ENCODE results near the gene ADD3. TPM values are rescaled to one million over a fixed set of nuclear protein-coding genes. Genes with fewer than 3 reads are reported as not detected.

The ADD3 gene
- total RNA-seq, 1 donor = 44.2 TPM

DNA sequence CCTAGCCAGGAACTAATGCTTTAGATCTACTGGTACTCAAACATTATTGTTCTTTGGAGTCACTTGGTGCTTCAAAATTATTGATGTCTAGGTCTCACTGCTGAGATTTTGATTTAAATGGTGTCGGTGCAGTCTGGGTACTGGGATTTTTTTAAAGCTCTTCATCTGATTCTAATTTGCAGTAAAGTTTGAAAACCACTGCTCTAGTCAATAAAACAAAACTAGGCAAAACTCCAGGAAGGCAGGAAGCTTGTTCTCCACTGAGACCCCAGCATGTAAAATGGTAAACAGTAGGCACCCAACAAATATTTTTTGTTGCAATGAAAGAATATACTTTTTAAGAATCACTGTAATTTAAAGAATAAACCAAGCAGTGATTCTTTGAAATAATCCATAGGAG is 49.7 kb downstream of the ADD3 start:
- DNase-seq (ENCODE audit: low read depth in 2 of 3, low spot score in 2 of 3) = no peak

DNA sequence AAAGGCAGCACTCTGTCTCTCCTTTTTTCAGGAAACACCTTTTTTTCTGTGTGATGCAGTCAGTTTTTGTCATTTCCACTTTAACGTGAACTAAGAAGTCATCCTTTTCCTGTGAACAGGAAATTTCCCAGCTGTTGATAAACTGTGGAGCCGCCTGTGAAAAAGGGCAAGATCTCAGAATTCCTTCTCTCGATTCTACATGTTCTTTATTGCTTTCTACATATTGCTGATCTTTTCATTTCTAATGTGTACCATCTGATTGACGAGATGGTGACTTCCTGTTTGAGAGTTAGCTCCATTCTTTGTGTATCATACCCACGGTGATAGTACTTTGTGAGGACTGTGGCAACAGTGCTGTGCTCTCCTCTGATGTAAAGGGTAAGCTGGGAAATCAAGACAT is 50.4 kb downstream of the ADD3 start:
- no peak for DNase-seq (ENCODE audit: low read depth in 2 of 3, low spot score in 2 of 3)

DNA sequence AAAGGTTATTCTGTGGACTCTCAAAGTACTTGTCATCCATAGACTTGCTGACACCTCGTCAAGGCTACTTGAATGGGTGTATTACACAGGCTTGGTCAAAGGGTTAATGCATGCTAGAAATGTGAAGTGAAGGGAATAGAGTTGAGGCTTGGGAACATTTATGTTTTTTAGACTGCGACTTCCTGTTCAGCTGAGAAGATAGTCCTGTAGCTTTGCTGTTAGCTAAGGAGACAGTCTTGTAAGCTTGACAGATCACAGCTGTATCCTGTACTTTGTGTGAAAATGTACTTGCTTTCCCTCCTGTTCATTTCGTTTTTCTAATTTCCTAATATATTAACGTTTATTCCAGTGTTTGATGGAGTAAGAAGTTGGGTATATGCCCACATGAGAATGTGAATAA is 52.1 kb downstream of the ADD3 start:
- DNase-seq (ENCODE audit: low read depth in 2 of 3, low spot score in 2 of 3) = peak in 1 of 3 donors; percentile 24

DNA sequence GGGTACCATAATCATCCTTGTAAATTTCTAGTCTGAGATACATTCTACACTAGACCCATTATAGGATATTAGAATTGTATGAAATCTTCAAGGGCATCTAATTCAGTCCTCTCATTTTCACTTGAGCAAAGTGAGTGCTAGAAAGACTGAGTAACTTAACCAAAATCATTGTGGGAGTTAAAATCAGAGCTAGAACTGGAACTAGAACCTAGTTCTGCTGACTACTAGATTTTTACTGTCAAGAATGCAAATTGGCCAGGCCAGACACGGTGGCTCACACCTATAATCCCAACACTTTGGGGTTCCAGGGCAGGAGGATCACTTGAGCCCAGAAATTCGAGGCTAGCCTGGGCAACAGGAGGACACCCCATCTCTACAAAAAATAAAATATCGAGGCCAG is 53.9 kb downstream of the ADD3 start:
- no peak for DNase-seq (ENCODE audit: low read depth in 2 of 3, low spot score in 2 of 3)

DNA sequence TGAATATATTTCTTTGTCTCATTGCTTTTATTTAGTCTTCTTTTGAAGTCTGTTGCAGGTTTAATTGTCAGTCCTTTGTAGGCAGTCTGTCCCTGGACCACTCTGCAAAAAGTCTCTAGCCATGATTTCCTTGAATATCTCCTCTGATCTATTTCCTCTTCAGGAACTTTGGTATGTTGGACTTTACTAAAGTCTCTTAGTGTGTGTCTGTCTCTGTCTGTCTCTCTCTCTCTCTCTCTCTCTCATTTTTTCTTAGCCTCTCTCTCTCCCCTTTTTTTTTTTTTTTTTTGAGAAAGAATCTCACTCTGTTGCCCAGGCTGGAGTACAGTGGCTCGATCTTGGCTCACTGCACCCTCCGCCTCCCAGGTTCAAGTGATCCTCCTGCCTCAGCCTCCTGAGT is 57.5 kb downstream of the ADD3 start:
- no peak for DNase-seq (ENCODE audit: low read depth in 2 of 3, low spot score in 2 of 3)

DNA sequence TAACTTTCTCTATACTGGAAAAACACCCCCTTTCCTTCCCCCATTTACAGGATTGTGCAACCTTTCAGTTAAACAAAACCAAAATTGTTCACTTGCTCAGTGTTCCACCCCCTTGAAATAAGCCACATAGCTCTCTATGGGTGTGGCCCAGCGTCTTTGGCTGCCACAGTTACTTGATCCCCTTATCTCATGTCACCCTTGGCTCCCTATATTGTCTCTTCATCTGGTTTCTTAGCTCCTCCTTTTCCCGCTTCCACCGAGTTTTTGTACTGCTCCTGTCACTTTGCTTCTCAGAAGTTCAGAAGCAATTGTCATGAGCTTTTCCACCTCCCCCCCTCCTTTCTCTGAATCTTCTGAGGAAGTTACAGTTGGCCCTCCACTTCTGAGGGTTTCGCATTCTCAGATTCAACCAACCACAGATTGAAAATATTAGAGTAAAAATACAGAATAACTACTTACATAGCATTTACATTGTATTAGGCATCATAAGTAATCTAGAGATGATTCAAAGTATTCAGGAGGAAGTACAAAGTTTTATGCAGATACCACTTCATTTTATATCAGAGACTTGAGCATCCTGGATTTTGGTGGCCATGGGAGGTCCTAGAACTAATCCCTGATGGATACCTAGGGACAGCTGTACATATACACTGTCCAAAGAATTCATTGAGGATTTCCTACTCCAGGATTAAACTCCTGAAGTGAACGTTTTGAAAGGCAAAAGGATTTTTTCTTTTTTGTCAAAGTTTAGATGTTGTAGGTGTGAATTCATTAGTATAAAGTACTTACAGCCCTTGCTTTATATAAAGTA is 60.4 kb downstream of the ADD3 start:
- peak in 2 of 3 donors; percentile 48 to 68 for DNase-seq (ENCODE audit: low read depth in 2 of 3, low spot score in 2 of 3)

DNA sequence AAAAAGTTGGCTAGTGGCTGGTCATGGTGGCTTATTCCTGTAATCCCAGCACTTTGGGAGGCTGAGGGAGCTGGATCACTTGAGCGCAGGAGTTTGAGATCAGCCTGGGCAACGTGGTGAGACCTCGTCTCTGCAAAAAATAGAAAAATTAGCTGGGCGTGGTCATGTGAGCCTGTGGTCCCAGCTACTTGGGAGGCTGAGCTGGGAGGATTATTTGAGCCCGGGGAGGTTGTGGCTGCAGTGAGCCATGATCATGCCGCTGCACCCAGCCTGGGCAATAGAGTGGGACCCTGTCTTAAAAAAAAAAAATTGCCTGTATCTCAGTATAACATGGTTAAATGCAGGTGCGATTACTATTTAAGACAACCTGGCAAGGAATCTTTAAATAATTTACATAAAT is 61.0 kb downstream of the ADD3 start:
- no peak for DNase-seq (ENCODE audit: low read depth in 2 of 3, low spot score in 2 of 3)

DNA sequence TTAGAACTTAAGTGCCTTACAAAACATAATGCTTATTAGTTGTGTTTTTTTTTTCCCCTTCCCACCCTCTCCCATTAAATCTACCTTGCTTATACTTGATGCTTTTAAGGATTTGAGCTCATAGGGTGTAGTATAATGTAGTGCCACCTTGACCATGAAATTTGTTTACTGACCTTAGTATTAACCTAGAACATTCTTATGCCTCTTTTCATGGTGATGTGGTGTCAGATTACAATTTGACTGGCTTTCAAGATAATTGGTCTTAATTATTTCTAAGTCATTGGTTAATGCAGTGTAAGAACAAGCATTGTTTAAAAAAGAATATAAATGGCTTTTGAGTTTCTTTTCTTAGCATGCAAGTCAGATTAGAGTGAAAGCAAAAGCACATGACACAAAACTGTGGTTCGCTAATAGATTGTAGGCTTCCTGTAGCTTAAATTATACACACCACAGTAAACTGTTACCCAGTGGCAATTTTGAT is 61.8 kb downstream of the ADD3 start:
- peak in 1 of 3 donors; percentile 66 for DNase-seq (ENCODE audit: low read depth in 2 of 3, low spot score in 2 of 3)

DNA sequence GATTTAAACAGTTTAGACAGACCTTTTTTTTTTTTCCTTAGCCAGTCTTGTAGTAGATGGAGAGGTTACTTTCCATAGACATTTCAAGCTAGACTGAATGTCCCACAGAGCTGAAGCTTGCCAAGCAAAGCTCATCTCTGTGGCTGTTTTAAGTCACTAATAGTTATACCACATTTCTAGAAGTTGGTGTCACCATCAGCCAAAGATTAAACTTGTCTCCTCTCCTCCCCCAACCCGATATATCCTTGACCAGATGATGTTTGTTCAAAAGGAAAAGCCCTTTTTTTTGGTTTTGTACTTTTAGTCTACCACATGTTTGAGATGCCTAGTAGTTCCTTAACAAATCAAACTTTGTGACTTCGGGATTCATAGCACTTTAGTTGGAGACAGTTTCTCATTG is 66.1 kb downstream of the ADD3 start:
- no peak for DNase-seq (ENCODE audit: low read depth in 2 of 3, low spot score in 2 of 3)

DNA sequence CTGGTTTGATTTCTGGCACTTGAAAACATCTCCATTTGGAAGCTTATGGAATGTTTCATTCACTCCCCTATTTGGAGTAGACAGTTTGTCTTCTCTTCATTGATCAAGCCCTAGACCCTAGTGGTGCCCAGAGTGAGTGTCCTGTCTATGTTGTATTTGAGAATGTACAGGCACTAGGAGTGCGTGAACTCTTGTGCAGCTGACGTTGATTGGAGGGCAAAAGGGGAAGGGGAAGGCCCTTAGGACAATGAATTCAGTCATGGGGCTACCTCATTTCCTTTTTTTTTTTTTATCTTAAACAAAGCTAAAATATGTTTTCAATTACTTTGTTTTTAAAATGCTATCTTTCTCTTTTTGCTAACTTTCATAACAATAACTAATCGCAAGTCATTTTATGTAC is 66.5 kb downstream of the ADD3 start:
- DNase-seq (ENCODE audit: low read depth in 2 of 3, low spot score in 2 of 3) = peak in 1 of 3 donors; percentile 42

DNA sequence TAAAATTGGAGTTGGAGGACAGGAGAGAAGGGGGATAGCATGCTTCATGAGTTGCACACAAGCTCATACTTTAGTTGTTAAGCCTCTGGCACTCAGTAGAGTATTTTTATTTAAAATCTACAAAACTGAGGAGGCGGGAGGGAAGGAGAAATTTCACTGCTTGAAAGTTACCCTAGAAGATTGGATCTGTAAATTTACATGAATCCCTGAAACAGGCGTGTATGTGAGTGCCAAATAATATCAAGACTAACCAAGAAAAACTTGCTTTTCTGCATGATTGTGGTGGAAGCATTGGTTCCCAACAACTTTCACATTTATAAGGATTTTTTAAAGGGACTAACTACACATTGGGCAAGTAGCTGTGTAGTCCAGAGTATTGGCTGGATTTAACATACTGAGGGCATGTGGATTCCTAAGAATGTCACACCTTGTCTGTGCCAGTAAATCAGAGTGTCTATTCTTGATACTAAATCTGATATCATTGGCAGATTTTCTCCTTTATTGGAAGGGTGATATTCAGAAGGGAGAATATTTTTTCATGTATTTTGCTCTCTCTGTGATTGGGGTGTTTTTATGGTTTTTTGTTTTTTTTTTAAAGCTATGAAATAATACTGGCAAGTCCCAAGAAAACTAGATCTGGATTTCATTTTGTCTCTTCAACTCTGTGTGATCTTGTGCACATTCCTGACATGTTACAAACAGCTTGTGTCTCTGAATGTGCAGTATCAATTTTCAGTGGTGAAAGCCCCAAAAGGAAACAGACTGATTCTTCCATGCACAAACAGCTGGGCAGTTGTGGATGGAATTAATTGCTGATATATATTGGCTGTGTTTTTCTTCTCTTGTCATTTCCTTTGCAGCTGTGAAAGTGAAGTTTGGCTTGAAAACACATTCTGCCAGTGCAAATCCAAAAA is 67.2 kb downstream of the ADD3 start:
- DNase-seq (ENCODE audit: low read depth in 2 of 3, low spot score in 2 of 3) = no peak

DNA sequence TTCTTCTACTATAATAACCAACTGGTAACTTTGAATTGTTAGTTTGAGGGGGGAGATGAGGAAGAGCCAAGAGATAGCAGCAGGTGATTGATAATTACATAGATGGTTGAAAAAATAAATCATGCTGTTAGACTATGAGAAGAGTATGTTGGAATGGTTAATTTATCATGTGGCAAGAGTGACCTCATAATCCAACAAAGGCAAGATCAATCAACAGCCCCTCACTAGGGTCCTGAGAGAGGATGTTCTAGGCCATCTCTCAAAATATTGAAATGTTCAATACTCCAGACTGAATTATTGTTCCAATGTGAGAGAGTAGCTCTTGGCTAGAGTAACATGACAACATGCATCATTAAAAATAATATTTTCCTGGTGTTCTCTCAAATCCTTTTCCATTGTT is 67.9 kb downstream of the ADD3 start:
- DNase-seq (ENCODE audit: low read depth in 2 of 3, low spot score in 2 of 3) = no peak

DNA sequence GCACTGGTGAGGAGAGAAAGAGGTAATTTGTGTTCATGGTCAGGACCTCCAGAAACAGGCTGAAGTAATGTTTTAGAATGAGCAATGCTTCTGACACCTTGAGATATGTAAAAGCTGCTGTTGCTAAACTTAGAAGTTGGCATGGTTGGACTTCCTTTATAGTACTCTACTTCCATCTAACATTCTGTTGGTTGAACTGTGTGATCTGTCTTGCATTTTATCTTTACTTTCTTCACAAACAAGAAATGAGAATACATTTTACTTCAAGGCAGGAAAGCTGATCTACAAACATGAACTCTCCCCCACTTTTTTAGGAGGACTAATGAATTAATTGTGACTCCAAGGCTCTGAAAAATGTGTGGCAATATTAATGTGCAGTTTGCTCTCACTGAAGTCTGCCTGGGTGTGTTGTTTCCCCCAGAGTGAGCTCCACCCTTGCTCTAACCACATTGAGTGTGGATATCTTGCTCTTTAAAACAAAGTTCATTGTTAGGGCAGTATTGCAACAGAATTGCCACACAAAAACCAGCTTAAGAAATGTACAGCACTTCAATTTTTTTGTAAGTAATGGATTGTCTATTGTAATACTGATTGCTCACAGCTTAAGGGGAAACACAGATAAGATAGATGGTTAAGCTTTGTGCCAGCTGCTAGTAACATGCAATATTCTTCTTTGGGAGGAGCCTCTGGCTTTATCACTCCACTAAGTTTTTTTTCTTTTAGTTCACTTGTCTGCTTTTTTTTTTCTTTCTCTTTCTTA is 69.0 kb downstream of the ADD3 start:
- DNase-seq (ENCODE audit: low read depth in 2 of 3, low spot score in 2 of 3) = peak in 2 of 3 donors; percentile 48 to 74

DNA sequence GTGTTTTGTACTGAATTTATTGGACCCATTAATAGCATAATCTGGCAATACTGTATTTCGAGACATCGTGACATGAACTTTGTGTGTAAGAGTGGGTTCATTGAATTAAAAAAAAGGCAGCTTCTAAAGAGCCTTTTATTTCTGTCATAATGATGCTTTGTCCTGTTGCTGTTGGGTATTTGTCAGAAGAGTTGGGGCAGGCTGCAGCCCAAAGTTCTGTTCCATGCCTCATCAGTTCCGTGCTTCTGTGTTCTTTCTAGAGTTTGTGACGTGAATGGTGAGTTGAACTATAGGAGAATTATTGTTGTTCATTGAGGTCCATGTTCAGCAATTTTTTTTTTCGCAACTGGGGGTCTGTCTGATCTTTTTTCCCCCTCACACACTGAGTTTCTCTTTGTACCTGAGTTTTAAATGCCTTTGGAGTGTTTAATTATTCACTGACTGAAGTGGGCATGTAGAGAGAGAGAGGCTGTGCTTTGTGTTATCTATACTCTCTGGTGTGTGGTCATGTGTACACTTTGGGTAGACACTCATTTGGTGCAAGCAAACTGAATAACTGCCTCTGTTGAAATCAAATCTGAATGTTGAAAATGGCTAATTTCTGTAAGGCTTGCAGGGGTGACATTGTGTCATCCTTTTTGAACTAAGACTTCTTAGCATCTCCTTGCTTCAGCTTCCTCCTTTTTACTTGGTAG is 69.8 kb downstream of the ADD3 start:
- no peak for DNase-seq (ENCODE audit: low read depth in 2 of 3, low spot score in 2 of 3)

DNA sequence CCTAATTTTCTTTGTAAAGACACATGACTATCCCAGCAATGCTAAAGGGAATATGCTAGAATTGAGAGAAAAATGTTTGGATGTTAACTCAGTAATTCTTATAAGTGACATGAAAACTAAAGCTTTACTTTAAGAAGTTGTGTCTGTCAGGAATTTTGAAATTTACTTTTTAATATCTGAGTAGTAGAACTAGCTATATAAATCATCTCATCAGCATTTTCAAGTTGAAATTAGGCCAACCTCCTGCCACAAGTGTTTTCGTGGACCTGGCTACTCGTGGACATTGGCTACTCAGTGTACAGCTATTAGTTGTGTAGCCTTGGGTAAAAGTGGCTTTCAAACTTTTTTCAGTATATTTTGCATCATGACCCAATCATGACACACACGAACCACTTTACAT is 70.5 kb downstream of the ADD3 start:
- DNase-seq (ENCODE audit: low read depth in 2 of 3, low spot score in 2 of 3) = no peak

DNA sequence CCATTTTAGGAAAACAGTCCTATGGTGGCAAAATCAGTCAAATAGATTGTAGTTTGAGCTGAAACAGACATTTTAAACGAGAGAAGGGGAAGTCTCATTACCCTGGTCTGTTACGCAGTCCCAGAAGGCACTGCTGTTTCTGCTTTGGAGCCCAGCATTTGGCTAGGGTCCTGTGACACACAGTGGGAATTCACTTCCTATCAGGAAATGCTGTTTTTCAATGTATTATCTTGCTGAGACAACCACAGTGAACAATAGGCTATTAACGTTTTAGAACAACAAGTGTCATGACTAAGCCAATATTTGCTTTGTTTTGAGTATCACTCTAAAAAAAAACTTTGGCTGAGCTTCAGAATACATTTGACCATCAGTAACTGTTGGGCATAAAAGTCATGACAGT is 74.1 kb downstream of the ADD3 start:
- DNase-seq (ENCODE audit: low read depth in 2 of 3, low spot score in 2 of 3) = peak in 2 of 3 donors; percentile 56 to 64

DNA sequence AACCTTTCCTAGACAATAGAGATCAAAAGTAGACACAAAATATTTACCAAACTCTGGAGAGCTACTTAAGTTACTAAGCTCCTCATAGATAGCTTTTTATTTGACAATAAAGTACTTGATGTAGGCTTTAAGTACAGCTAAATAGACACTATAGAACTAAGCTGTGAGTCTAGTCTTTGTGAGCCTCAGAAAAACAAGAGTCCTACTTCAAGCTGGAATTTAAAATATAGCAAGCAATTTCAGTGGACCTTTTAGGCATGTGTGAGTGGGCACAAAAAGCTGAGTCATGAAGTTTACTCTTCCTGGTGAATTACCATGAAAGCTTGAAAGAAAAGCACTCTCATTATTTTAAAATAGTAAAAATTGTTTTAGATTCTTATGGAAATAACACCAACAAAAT is 76.1 kb downstream of the ADD3 start:
- DNase-seq (ENCODE audit: low read depth in 2 of 3, low spot score in 2 of 3) = peak in 1 of 3 donors; percentile 56

DNA sequence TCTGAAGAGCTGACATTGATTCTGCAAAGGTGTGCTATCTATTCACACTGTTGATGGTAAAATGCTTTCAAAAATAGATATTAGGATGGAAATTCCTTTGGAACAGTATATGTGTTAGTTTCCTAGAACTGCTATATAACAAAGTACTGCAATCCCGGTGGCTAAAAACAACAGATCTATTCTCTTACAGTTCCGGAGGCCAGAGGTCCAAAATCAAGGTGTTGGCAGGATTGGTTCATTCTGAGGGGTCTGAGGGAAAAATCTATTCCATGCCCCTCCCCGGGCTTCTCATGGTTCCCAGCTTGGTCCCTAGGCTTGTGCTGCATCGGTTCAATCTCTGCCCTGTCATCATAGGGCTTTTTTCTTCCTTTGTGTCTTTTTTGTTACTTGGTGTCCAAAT is 79.9 kb downstream of the ADD3 start:
- no peak for DNase-seq (ENCODE audit: low read depth in 2 of 3, low spot score in 2 of 3)

DNA sequence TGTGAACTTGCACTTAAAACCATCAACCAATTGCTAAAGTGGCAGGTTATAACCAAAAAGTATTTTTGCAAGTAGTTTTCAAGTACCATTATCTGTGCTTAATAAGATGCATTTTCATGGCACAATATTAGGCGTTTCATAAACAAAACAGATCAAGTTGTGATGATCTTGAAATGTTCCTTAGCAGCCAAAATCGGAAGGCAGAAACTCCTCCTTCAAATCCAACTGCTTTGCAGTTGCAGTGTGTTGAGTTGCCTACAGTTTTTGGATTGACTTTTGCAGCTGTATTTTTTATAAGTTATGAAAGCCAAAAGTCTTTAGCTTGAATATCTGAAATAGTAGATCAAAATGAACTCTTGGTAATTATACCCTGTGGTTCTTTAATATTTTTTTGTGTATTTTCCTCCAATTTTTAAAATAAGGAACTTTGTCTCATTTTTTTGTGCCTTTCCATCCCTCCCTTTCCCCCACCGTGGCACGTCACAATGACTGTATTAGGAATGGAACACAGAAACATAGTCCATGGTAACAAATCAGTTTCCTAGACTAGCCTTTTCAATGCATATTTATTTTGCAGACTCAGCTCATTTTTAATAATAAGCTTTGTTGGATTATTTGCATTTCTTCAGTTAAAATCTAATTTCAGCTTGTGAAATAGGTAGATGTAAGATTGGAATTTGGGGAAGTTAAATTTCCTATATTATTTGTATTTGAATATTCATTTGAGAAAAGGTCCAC is 80.8 kb downstream of the ADD3 start:
- DNase-seq (ENCODE audit: low read depth in 2 of 3, low spot score in 2 of 3) = no peak

DNA sequence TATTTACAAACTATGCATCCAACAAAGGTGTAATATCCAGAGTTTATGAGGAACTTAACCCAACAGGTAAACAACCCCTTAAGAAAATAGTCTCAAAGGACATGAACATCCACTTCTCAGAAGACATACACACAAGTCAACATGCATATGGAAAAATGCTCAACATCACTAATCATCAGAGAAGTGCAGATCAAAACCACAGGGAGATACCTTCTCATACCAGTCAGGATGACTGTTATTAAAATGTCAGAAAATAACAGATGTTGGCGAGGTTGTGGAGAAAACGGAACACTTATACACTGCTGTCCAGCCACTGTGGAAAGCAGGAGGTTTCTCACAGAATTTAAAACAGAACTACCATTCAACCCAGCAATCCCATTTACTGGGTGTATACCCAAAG is 84.0 kb downstream of the ADD3 start:
- no peak for DNase-seq (ENCODE audit: low read depth in 2 of 3, low spot score in 2 of 3)

Measured in hematopoietic multipotent progenitor cell (in vitro differentiated cells).